PC-3 (cell line): ENCODE measurements around the gene CBLN1.

Experiments used
- EZH2 ChIP-seq: fragments of 300-600 bp; sonication (generic); IDR thresholded peaks from one replicate; pipeline ENCODE4 v1.6.1; 2017; ENCODE audit warnings: antibody characterized with exemption, mild to moderate bottlenecking, low read length; ENCODE audit not compliant: unreplicated experiment
- TF ChIP-seq, protein P1 (sequence below): fragments of 300-600 bp; sonication (generic); conservative IDR thresholded peaks from 2 replicates; pipeline ENCODE4 v1.5.1; 2017; ENCODE audit warnings: antibody characterized with exemption, low read depth, mild to moderate bottlenecking, low read length

DNA sequence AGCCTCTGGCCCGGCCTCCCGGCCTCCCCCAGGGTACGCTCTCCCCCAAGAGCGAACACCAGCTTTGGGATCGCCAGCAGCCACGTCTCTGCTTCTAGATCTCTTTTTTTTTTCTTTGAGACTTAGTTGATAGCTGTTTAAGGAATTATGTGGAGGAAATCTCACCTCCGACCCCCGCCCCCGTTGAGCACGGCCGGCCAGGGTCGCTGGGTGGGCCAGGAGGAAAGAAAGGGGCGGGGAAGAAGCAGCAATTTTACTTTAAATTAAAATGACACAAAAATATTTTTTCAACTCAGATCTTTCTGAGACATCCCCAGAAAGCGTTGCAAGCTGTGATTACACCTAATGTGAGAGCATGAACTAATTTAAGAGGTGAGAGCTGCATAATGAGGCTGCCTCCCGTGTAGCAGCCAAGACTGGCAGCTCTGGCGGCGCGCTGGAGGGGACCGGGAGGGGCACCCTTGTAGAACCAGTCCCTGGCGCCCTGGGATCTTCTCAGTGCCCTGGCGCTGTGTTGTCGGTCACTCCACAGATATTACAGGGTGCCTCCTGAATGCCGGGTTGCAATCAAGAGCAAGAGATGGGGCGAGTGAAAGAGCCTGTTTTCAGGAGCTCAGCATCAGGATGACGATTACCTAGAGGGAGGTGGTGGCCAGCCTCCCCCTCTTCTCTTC lies 1.9 kb upstream of the CBLN1 start:
- TF ChIP-seq, protein P1, sequence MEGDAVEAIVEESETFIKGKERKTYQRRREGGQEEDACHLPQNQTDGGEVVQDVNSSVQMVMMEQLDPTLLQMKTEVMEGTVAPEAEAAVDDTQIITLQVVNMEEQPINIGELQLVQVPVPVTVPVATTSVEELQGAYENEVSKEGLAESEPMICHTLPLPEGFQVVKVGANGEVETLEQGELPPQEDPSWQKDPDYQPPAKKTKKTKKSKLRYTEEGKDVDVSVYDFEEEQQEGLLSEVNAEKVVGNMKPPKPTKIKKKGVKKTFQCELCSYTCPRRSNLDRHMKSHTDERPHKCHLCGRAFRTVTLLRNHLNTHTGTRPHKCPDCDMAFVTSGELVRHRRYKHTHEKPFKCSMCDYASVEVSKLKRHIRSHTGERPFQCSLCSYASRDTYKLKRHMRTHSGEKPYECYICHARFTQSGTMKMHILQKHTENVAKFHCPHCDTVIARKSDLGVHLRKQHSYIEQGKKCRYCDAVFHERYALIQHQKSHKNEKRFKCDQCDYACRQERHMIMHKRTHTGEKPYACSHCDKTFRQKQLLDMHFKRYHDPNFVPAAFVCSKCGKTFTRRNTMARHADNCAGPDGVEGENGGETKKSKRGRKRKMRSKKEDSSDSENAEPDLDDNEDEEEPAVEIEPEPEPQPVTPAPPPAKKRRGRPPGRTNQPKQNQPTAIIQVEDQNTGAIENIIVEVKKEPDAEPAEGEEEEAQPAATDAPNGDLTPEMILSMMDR = no peak
- TF ChIP-seq EZH2 = no peak
